Erythroblast (primary cell): ENCODE results near the gene KIRREL1.

Experiments used
- GATA1 ChIP-seq: IDR thresholded peaks from 2 replicates; pipeline ENCODE4 v1.6.1; 2011; ENCODE audit warnings: low read depth, mild to moderate bottlenecking, control low read depth, low read length, moderate library complexity
- POLR2A ChIP-seq: IDR thresholded peaks from 2 replicates; pipeline ENCODE4 v1.6.1; 2011; ENCODE audit warnings: mild to moderate bottlenecking, low read length

GRCh38 chr1:157963713-157964112 is 29.7 kb upstream of the KIRREL1 start:
- TF ChIP-seq POLR2A: no peak
- no peak for TF ChIP-seq GATA1
